Activated CD4-positive, alpha-beta memory T cell treated with anti-CD3 and anti-CD28 coated beads, Interleukin-2, amount 10 ng/mL, durations not matched to agents 7 days and 5 days (primary cell): ENCODE data around the gene PPL. TPM values are rescaled to one million over a fixed set of nuclear protein-coding genes. Genes with fewer than 3 reads are reported as not detected.
A peak's percentile ranks its signal among the peaks of the same experiment; 100 is the strongest.
"Not testable (repeated sequence)": the region's sequence is repeated elsewhere in the genome, so short reads cannot be mapped to it uniquely, and the experiment has no call there.

Experiments used
- CTCF ChIA-PET: fragments of 350-600 bp; sonication (Branson Sonifier 250); formaldehyde crosslinking; loops from one replicate; lab custom pipeline; 2021; ENCODE audit warnings: antibody characterized with exemption, inconsistent platforms; lab: Charles Lee
- POLR2A ChIA-PET: fragments of 350-600 bp; sonication (Branson Sonifier 250); formaldehyde crosslinking; loops from one replicate; lab custom pipeline; 2021; ENCODE audit warnings: antibody characterized with exemption; lab: Charles Lee
- DNase-seq: peaks from one replicate; pipeline ENCODE4 v3.0.0-alpha.2; 2020
- H3K27ac Mint-ChIP-seq: one replicate; pipeline ENCODE4 v1.8.0; 2021; ENCODE audit warnings: mild to moderate bottlenecking, mixed read lengths
- H3K27me3 Mint-ChIP-seq: one replicate; pipeline ENCODE4 v1.8.0; 2021; ENCODE audit warnings: mixed read lengths
- H3K36me3 Mint-ChIP-seq: one replicate; pipeline ENCODE4 v1.8.0; 2021; ENCODE audit warnings: low read depth, mixed read lengths
- H3K4me1 Mint-ChIP-seq: one replicate; pipeline ENCODE4 v1.8.0; 2021; ENCODE audit warnings: mixed read lengths
- H3K4me3 Mint-ChIP-seq: one replicate; pipeline ENCODE4 v1.8.0; 2021; ENCODE audit warnings: mild to moderate bottlenecking, mixed read lengths
- H3K9me3 Mint-ChIP-seq: one replicate; pipeline ENCODE4 v1.8.0; 2021; ENCODE audit warnings: mixed read lengths
- total RNA-seq, 2 experiments: library from RNA; stranded (reverse); gene quantifications; one replicate each; pipeline ENCODE4 v1.2.3, GENCODE V29; 2021

PPL gene
- total RNA-seq, 2 experiments from 2014 or later = 0.08 TPM; not detected in 1

DNA sequence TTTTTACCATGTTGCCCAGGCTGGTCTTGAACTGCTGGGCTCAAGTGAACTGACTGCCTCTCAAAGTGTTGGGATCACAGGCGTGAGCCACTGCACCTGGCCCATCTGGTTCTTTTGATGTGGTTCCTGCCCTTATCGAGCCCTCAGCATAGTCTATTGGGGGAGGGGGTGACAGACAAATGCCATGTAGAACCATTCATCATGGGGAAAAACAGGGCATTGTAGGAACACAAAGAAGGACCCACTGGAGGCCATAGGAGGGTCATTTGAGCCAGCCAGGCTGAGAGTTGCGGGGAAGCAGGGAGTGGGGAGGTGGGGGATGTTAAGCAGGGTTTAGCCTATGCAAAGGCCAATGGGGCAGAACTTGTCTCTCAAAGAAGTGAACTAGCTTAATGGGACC, 33.1 kb upstream of the PPL start:
- no peaks in the 10 kb centered on the region for H3K27me3 Mint-ChIP-seq
- CTCF ChIA-PET = no interaction called here
- H3K4me3 Mint-ChIP-seq = no peak overlapping the region
- peaks cover 19% of the 10 kb centered on the region for H3K4me1 Mint-ChIP-seq
- POLR2A ChIA-PET = no interaction called here
- no peak for DNase-seq
- H3K36me3 Mint-ChIP-seq = peaks cover 7% of the 10 kb centered on the region
- H3K9me3 Mint-ChIP-seq = peaks cover 17% of the 10 kb centered on the region
- H3K27ac Mint-ChIP-seq = no peak overlapping the region

DNA sequence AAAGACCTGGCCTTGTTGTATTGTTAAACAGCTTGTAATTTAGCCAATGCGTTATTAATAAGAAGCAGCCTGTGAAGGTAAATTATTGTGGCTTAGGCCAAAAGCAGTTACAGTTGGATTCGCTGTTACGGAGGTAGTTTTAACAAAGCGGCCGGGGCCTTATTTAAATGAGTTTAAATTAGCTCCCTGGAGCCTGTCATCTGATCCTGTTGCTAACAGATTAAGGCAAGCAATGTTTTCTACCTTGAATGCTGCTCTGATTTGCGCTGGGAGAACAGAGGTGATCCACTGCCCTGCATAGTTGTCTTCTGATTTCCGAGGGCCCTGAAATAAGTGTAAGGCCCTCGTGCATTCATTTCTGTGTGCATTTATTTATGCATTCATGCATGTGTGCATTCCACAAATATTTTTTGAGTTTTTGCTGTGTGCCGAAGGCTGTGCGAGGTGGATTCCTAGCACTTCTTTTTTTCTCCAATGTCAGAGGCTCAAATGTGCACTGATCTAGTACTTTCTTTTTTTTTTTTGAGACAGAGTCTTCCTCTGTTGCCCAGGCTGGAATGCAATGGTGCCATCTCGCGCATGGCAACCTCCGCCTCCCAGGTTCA, 32.0 kb upstream of the PPL start:
- Mint-ChIP-seq H3K27me3 (no peaks in the 10 kb centered on the region), H3K4me3 (no peak overlapping the region), H3K4me1 (peaks cover 19% of the 10 kb centered on the region), H3K9me3 (peaks cover 17% of the 10 kb centered on the region), H3K36me3 (peaks cover 7% of the 10 kb centered on the region), H3K27ac (no peak overlapping the region)
- ChIA-PET POLR2A (no interaction called here), CTCF (interaction anchor here (0.7 kb wide), 1 partner anchor 233 kb away, joined by 3 read pairs; no protein-coding TSS in a partner anchor)
- no peak for DNase-seq

DNA sequence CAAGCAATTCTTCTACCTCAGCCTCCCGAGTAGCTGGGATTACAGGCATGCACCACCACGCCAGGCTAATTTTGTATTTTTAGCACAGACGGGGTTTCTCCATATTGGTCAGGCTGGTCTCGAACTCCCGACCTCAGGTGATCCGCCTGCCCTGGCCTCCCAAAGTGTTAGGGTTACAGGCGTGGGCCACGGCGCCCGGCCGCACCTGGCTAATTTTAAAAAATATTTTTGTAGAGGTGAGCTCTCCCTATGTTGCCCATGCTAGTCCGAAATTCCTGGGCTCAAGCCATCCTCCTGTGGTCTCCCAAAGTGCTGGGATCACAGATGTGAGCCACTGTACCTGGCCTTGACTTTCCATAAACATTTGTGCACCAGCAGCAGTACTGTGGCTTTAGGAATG, 31.3 kb upstream of the PPL start:
- H3K27ac Mint-ChIP-seq, H3K4me3 Mint-ChIP-seq, H3K27me3 Mint-ChIP-seq, H3K36me3 Mint-ChIP-seq, POLR2A ChIA-PET, CTCF ChIA-PET, DNase-seq: not testable (repeated sequence)
- Mint-ChIP-seq H3K9me3 (peaks cover 16% of the 10 kb centered on the region), H3K4me1 (peaks cover 12% of the 10 kb centered on the region)

- H3K36me3 Mint-ChIP-seq = no peaks in the 10 kb centered on the region
- no peak overlapping the region for H3K4me3 Mint-ChIP-seq
- peaks cover 2% of the 10 kb centered on the region for H3K27me3 Mint-ChIP-seq
- CTCF ChIA-PET = no interaction called here
- POLR2A ChIA-PET = no interaction called here
- H3K27ac Mint-ChIP-seq = no peak overlapping the region
- H3K9me3 Mint-ChIP-seq = peaks cover 8% of the 10 kb centered on the region
- H3K4me1 Mint-ChIP-seq = no peaks in the 10 kb centered on the region
- DNase-seq = no peak
Observed at GRCh38 chr16:4966736-4967453, 29.9 kb upstream of the PPL start.

GRCh38 chr16:4963527-4963926, 26.6 kb upstream of the PPL start:
- H3K27me3 Mint-ChIP-seq = peaks cover 15% of the 10 kb centered on the region
- H3K4me1 Mint-ChIP-seq, DNase-seq, H3K36me3 Mint-ChIP-seq, H3K27ac Mint-ChIP-seq, CTCF ChIA-PET, H3K4me3 Mint-ChIP-seq, H3K9me3 Mint-ChIP-seq, POLR2A ChIA-PET: not testable (repeated sequence)

GRCh38 chr16:4962716-4963115, 25.8 kb upstream of the PPL start:
- CTCF ChIA-PET = interaction anchor here (0.6 kb wide), 1 partner anchor 34 kb away, joined by 4 read pairs; no protein-coding TSS in a partner anchor
- Mint-ChIP-seq H3K36me3 (no peaks in the 10 kb centered on the region), H3K4me1 (peaks cover 10% of the 10 kb centered on the region), H3K27ac (no peak overlapping the region), H3K27me3 (peaks cover 17% of the 10 kb centered on the region), H3K9me3 (no peaks in the 10 kb centered on the region), H3K4me3 (no peak overlapping the region)
- POLR2A ChIA-PET = no interaction called here
- DNase-seq = no peak

GRCh38 chr16:4960579-4960978, 23.6 kb upstream of the PPL start:
- peaks cover 19% of the 10 kb centered on the region for H3K4me1 Mint-ChIP-seq
- ChIA-PET POLR2A (no interaction called here), CTCF (no interaction called here)
- no peaks in the 10 kb centered on the region for H3K36me3 Mint-ChIP-seq
- no peak overlapping the region for H3K27ac Mint-ChIP-seq
- H3K27me3 Mint-ChIP-seq = peaks cover 26% of the 10 kb centered on the region
- no peak for DNase-seq
- H3K9me3 Mint-ChIP-seq = no peaks in the 10 kb centered on the region
- H3K4me3 Mint-ChIP-seq = no peak overlapping the region

DNA sequence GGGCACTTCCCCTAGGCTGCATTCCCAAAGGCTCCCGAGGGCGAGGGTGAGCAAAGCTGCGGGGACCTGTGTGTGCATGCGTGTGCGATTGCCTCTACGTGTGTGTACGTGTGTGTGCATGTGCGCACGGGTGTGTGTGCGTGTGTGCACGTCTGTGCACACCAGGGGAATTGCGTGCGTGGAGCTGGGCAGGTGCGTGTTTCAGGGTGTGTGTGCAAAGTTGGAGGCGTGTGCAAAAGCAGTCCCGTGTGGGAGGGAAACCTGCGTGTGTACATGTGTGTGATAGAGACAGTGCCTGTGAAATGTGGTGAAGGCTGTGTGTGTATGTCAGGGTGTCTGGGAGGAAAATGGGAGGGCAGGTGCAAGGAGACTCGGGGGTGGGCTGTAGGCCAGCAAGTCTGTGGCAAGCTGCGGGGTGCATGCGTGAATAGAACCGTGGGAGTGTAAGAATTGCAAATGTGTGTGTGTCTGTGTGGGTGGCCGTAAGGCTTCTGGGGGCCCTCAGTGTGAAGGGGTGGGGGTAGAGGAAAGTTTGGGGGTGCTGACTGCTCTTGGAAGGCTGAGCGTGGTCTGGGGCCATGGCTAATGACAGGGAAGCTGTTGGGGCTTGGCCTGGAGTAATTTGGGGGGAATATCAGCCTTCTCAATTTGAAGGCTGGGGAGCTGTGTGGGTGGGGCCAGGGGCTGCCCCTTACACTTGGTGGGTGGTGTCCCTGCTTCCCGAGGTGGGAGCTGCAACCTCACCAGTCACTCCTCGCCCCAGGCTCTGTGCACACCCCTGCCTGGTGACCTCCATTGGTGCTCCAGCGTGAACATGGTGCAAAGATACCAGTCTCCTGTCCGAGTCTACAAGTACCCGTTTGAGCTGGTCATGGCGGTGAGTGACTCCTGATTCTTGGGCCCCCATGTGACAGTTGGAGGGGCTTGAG, 21.8 kb upstream of the PPL start:
- ChIA-PET CTCF (no interaction called here), POLR2A (no interaction called here)
- H3K4me3 Mint-ChIP-seq = no peak overlapping the region
- H3K9me3 Mint-ChIP-seq = no peaks in the 10 kb centered on the region
- no peak for DNase-seq
- no peak overlapping the region for H3K27ac Mint-ChIP-seq
- peaks cover 32% of the 10 kb centered on the region for H3K27me3 Mint-ChIP-seq
- H3K4me1 Mint-ChIP-seq = peaks cover 19% of the 10 kb centered on the region
- no peaks in the 10 kb centered on the region for H3K36me3 Mint-ChIP-seq

GRCh38 chr16:4957720-4958509, 21.0 kb upstream of the PPL start, which contains the start of gene SEC14L5:
Gene SEC14L5 (plus strand): TSS chr16:4958330. CDS start chr16:4959324, 994 bp downstream.
- CTCF ChIA-PET = interaction anchor here (1.5 kb wide), 1 partner anchor 43 kb away, joined by 3 read pairs; no protein-coding TSS in a partner anchor
- Mint-ChIP-seq H3K27ac (peak within 1 kb of the TSS; percentile 12), H3K27me3 (peaks cover 34% of the 10 kb centered on the region), H3K4me3 (peak within 1 kb of the TSS; percentile 76), H3K9me3 (no peaks in the 10 kb centered on the region), H3K36me3 (no peaks in the 10 kb centered on the region), H3K4me1 (peaks cover 19% of the 10 kb centered on the region)
- DNase-seq = peak; percentile 96
- POLR2A ChIA-PET = no interaction called here

- Mint-ChIP-seq H3K27ac (no peak overlapping the region), H3K4me1 (peaks cover 19% of the 10 kb centered on the region), H3K27me3 (peaks cover 32% of the 10 kb centered on the region), H3K36me3 (no peaks in the 10 kb centered on the region), H3K9me3 (no peaks in the 10 kb centered on the region), H3K4me3 (peak overlapping the region; percentile 76)
- DNase-seq = no peak
- CTCF ChIA-PET = interaction anchor here (0.8 to 1.5 kb wide), 3 partner anchors 9 to 451 kb away, joined by 3 to 4 read pairs (median 3); no protein-coding TSS in a partner anchor
- POLR2A ChIA-PET = no interaction called here
Observed at GRCh38 chr16:4957420-4957719, 20.4 kb upstream of the PPL start.

- Mint-ChIP-seq H3K36me3 (no peaks in the 10 kb centered on the region), H3K27ac (no peak overlapping the region), H3K4me3 (no peak overlapping the region), H3K4me1 (peaks cover 19% of the 10 kb centered on the region), H3K9me3 (no peaks in the 10 kb centered on the region), H3K27me3 (peaks cover 30% of the 10 kb centered on the region)
- DNase-seq = no peak
- ChIA-PET POLR2A (no interaction called here), CTCF (interaction anchor here (0.7 to 1.2 kb wide), 2 partner anchors 153 to 545 kb away, joined by 3 to 4 read pairs; no protein-coding TSS in a partner anchor)
Observed at GRCh38 chr16:4954714-4955113, 17.8 kb upstream of the PPL start.

- H3K9me3 Mint-ChIP-seq, H3K4me3 Mint-ChIP-seq, CTCF ChIA-PET, H3K4me1 Mint-ChIP-seq, DNase-seq, POLR2A ChIA-PET, H3K27ac Mint-ChIP-seq, H3K36me3 Mint-ChIP-seq: not testable (repeated sequence)
- H3K27me3 Mint-ChIP-seq = peaks cover 21% of the 10 kb centered on the region
Observed at GRCh38 chr16:4951583-4951982, 14.6 kb upstream of the PPL start.
